DOHH2 (cell line): Measurements from ENCODE around the gene BCAS1.

Experiments
- H3F3A ChIP-seq: fragments of 200-600 bp; sonication (generic), shearing (Covaris generic); 2 replicates; pipeline ENCODE4 v1.6.0; 2016; ENCODE audit warnings: antibody characterized with exemption, mild to moderate bottlenecking; ENCODE audit not compliant: control insufficient read depth, insufficient read depth
- H3K27ac ChIP-seq: fragments of 200-600 bp; sonication (generic); 2 replicates; pipeline ENCODE4 v1.5.1; 2014; ENCODE audit warnings: low read depth, mild to moderate bottlenecking, low read length, moderate library complexity
- H3K27me3 ChIP-seq: fragments of 200-600 bp; sonication (generic); 2 replicates; pipeline ENCODE4 v1.6.1; 2014; ENCODE audit warnings: mild to moderate bottlenecking, low read length, mixed read lengths; ENCODE audit not compliant: control insufficient read depth
- H3K36me3 ChIP-seq: fragments of 200-600 bp; sonication (generic); 2 replicates; pipeline ENCODE4 v1.6.1; 2014; ENCODE audit warnings: mild to moderate bottlenecking, low read length, moderate library complexity, mixed read lengths; ENCODE audit not compliant: control insufficient read depth
- H3K4me1 ChIP-seq: fragments of 200-600 bp; sonication (generic); 2 replicates; pipeline ENCODE4 v1.6.1; 2014; ENCODE audit warnings: mild to moderate bottlenecking, low read length, mixed read lengths; ENCODE audit not compliant: control insufficient read depth
- H3K4me2 ChIP-seq: fragments of 200-600 bp; sonication (generic); 2 replicates; pipeline ENCODE4 v1.6.0; 2014; ENCODE audit warnings: mild to moderate bottlenecking, low read length, moderate library complexity
- H3K4me3 ChIP-seq: fragments of 200-600 bp; sonication (generic); 2 replicates; pipeline ENCODE4 v1.5.1; 2014; ENCODE audit warnings: mild to moderate bottlenecking, low read length, mixed read lengths
- H3K79me2 ChIP-seq: fragments of 200-600 bp; sonication (generic); 2 replicates; pipeline ENCODE4 v1.6.1; 2014; ENCODE audit warnings: mild to moderate bottlenecking, low read length, mixed read lengths; ENCODE audit not compliant: control insufficient read depth
- H3K9me2 ChIP-seq: fragments of 200-600 bp; sonication (generic); replicated peaks from 2 replicates; pipeline ENCODE4 v1.6.1; 2014; ENCODE audit warnings: mild to moderate bottlenecking, low read length, mixed read lengths; ENCODE audit not compliant: control insufficient read depth
- H3K9me3 ChIP-seq: fragments of 200-600 bp; sonication (generic); 2 replicates; pipeline ENCODE4 v1.6.1; 2014; ENCODE audit warnings: antibody characterized with exemption, low read length, mixed read lengths; ENCODE audit not compliant: control insufficient read depth, insufficient read depth
- H4K20me1 ChIP-seq: fragments of 200-600 bp; sonication (generic); 2 replicates; pipeline ENCODE4 v1.6.0; 2014; ENCODE audit warnings: low read depth, mild to moderate bottlenecking, antibody characterized with exemption, low read length, moderate library complexity; ENCODE audit not compliant: control insufficient read depth, insufficient read depth
- EZH2phosphoT487 ChIP-seq: fragments of 200-600 bp; sonication (generic); IDR thresholded peaks from 2 replicates; pipeline ENCODE4 v1.6.1; 2017; ENCODE audit warnings: borderline replicate concordance, mild to moderate bottlenecking, antibody characterized with exemption, low read length, moderate library complexity, mixed read lengths
- TF ChIP-seq, protein P1 (sequence below): fragments of 200-600 bp; sonication (generic); IDR thresholded peaks from one replicate; pipeline ENCODE4 v1.5.1; 2014; ENCODE audit warnings: antibody characterized with exemption, mild to moderate bottlenecking, low read depth, low read length; ENCODE audit not compliant: poor library complexity, severe bottlenecking

BCAS1 gene

DNA sequence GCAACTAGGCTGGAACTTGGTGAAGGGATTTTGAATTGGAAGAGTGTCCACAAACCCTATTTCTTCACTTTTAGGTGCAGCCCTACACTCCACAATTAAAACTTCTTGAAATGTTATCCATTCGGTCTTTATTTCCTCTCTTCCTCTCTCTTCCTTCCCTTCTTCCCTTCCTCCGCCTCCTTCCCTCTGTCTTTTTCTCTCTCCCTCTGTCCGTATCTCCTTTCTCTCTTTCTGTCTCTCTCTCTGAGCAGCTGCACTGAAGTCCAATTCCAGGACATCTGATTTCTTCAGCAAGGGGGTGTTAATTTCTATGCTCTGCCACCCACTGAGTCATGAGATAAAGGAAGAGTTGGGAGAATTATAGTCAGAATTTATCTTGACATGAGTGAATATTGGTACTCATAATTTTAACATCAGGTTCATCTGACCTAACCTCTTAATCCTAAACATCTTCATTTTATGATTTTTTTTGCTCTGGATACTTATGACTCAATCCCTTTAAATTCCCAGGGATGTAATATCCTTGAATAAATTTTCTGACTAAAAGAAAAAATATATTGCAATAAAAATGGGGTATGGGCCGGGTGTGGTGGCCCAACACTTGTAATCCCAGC is 84.2 kb downstream of the BCAS1 start:
- no peak overlapping the region for H3K4me3 ChIP-seq
- no peaks in the 10 kb centered on the region for H3K36me3 ChIP-seq
- H4K20me1 ChIP-seq, result no peaks in the 10 kb centered on the region
- no peak overlapping the region for H3K27ac ChIP-seq
- no peaks in the 10 kb centered on the region for H3K79me2 ChIP-seq
- H3K4me1 ChIP-seq, result no peaks in the 10 kb centered on the region
- H3K9me2 ChIP-seq, result no peaks in the 10 kb centered on the region
- no peaks in the 10 kb centered on the region for H3F3A ChIP-seq
- no peak overlapping the region for H3K4me2 ChIP-seq
- no peaks in the 10 kb centered on the region for H3K9me3 ChIP-seq
- no peak for TF ChIP-seq EZH2phosphoT487
- TF ChIP-seq, protein P1, sequence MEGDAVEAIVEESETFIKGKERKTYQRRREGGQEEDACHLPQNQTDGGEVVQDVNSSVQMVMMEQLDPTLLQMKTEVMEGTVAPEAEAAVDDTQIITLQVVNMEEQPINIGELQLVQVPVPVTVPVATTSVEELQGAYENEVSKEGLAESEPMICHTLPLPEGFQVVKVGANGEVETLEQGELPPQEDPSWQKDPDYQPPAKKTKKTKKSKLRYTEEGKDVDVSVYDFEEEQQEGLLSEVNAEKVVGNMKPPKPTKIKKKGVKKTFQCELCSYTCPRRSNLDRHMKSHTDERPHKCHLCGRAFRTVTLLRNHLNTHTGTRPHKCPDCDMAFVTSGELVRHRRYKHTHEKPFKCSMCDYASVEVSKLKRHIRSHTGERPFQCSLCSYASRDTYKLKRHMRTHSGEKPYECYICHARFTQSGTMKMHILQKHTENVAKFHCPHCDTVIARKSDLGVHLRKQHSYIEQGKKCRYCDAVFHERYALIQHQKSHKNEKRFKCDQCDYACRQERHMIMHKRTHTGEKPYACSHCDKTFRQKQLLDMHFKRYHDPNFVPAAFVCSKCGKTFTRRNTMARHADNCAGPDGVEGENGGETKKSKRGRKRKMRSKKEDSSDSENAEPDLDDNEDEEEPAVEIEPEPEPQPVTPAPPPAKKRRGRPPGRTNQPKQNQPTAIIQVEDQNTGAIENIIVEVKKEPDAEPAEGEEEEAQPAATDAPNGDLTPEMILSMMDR, result no peak
- peaks cover 23% of the 10 kb centered on the region; the same call in 1 of the 2 replicates for H3K27me3 ChIP-seq

DNA sequence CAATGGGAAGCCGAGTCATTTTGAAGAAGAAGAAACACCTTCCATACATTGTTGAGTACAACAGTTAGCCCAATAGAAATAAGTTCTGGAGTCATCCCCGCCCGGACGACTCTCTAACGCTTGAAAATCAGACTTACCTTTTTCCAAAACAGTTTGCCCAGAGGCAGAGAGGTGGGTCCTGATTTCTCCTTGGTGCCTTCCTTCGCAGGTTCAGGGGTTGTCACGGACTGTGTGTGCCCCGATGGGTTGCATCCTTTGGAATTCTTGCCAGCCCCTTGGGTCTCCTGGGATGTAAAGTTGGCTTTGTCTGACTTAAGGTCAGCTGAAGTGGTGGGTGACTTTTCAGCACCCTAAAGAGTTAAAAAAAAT is 85.3 kb downstream of the BCAS1 start:
- H3F3A ChIP-seq, result no peaks in the 10 kb centered on the region
- H3K36me3 ChIP-seq, result no peaks in the 10 kb centered on the region
- no peak overlapping the region for H3K27ac ChIP-seq
- no peak overlapping the region for H3K4me2 ChIP-seq
- no peaks in the 10 kb centered on the region for H3K9me2 ChIP-seq
- H3K79me2 ChIP-seq, result no peaks in the 10 kb centered on the region
- peaks cover 20% of the 10 kb centered on the region; the same call in 1 of the 2 replicates for H3K27me3 ChIP-seq
- no peaks in the 10 kb centered on the region for H4K20me1 ChIP-seq
- TF ChIP-seq, protein P1, result no peak
- TF ChIP-seq EZH2phosphoT487, result no peak
- H3K9me3 ChIP-seq, result no peaks in the 10 kb centered on the region
- H3K4me1 ChIP-seq, result no peaks in the 10 kb centered on the region
- H3K4me3 ChIP-seq, result no peak overlapping the region

DNA sequence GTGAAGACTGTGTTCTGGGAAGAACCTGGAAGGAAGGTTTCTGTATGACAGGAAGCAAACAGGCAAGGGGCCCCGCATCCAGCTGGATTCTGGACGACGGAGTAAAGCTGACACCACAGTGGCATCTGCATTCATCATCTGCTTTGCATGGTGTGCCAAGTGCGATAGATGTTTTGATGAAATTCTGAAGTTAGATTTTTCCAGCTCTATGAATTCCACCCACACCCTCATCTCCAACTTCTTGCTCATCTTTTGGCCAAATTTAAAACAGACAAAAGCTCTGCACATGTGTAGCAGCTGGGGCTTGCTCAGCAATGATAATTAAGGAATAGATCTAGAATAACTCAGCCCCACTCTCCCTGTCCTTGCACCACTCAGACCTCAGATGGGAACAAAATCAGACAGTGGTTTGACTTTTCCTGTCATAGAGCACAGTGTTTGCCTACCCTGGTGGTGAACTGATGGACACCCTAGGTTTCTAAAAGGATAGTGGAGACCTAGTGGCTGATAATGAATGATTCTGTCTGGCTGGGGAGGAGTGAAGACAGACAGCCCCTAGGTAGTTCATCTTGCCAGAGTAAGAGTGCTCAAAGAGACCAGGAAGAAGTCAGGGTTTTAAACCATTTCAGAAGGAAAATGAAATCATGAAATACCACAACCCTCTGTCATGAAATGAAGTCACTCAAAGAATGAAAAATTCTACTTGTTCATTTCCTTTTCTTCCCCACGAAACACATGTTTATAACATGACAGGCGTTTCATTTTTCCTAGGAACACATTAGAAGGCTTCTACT is 85.8 kb downstream of the BCAS1 start:
- H3K4me1 ChIP-seq, result no peaks in the 10 kb centered on the region
- TF ChIP-seq, protein P1, result no peak
- TF ChIP-seq EZH2phosphoT487, result no peak

More for the DNA sequence above, 85.8 kb downstream of the BCAS1 start:
- H3K9me2 ChIP-seq, result no peaks in the 10 kb centered on the region
- no peaks in the 10 kb centered on the region for H3F3A ChIP-seq
- no peaks in the 10 kb centered on the region for H3K9me3 ChIP-seq
- H4K20me1 ChIP-seq, result no peaks in the 10 kb centered on the region
- H3K4me3 ChIP-seq, result no peak overlapping the region
- H3K79me2 ChIP-seq, result no peaks in the 10 kb centered on the region
- no peak overlapping the region for H3K27ac ChIP-seq
- peaks cover 20% of the 10 kb centered on the region; the same call in 1 of the 2 replicates for H3K27me3 ChIP-seq
- no peak overlapping the region for H3K4me2 ChIP-seq
- no peaks in the 10 kb centered on the region for H3K36me3 ChIP-seq
